Measurements from ENCODE around the gene CTDP1. TPM values are rescaled to one million over a fixed set of nuclear protein-coding genes. Genes with fewer than 3 reads are reported as not detected.

Gene CTDP1, protein sequence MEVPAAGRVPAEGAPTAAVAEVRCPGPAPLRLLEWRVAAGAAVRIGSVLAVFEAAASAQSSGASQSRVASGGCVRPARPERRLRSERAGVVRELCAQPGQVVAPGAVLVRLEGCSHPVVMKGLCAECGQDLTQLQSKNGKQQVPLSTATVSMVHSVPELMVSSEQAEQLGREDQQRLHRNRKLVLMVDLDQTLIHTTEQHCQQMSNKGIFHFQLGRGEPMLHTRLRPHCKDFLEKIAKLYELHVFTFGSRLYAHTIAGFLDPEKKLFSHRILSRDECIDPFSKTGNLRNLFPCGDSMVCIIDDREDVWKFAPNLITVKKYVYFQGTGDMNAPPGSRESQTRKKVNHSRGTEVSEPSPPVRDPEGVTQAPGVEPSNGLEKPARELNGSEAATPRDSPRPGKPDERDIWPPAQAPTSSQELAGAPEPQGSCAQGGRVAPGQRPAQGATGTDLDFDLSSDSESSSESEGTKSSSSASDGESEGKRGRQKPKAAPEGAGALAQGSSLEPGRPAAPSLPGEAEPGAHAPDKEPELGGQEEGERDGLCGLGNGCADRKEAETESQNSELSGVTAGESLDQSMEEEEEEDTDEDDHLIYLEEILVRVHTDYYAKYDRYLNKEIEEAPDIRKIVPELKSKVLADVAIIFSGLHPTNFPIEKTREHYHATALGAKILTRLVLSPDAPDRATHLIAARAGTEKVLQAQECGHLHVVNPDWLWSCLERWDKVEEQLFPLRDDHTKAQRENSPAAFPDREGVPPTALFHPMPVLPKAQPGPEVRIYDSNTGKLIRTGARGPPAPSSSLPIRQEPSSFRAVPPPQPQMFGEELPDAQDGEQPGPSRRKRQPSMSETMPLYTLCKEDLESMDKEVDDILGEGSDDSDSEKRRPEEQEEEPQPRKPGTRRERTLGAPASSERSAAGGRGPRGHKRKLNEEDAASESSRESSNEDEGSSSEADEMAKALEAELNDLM
- total RNA-seq (2014; rRNA removed; shearing (Covaris generic)), result 13.9 and 17.0 TPM in 2 replicates

DNA sequence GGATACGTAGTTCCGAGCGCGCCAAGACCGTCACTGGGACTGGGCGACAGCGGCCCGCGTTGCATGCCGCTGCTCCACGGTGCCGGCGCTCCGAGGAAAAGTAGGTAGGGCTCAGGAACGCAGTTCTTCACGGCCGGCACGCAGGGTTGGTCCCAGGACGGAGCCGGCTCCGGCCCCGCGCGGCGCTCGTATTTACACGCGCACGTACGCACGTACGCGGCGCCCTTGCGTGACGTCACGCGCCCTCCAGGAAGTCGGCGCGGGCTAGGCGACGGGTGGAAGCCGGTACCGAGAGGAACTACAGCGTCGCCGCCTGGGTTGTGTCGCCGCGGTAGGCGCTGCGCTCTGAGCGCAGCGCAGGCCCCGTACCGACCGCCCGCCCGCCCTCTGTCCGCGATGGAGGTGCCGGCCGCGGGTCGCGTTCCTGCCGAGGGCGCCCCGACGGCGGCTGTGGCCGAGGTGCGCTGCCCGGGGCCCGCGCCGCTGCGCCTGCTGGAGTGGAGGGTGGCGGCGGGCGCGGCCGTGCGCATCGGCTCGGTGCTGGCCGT is at the start of gene CTDP1:
Gene CTDP1, plus strand, starts transcription at position 252 of the 548 bp plus-strand sequence. Its CDS starts 145 bp downstream, at position 397.

GRCh38 chr18:79797518-79798345 is 118.1 kb downstream of the CTDP1 start, which contains the start of gene KCNG2:
KCNG2 (plus strand) TSS chr18:79797938; CDS start chr18:79863668, 65,730 bp downstream.

Other genes starting within 250 kb of the CTDP1 start
- gene KCNG2, start 118.1 kb downstream of the CTDP1 start, total RNA-seq (2014; rRNA removed; shearing (Covaris generic)), result not detected in 2 replicates

All from A375 (cell line).